Measurements from ENCODE around the gene KRT75.

KRT75 gene

GRCh38 chr12:52407918-52408317 is 26.3 kb downstream of the KRT75 start:
- no peaks in the 10 kb centered on the region for H3K9me3 ChIP-seq (ENCODE audit: control insufficient read depth in 1 of 2, low read length in 2 of 2)
- no peaks in the 10 kb centered on the region for H3K4me1 ChIP-seq (ENCODE audit: control insufficient read depth in 1 of 2, insufficient read depth in 2 of 2, low read length in 2 of 2)
- H3K27me3 ChIP-seq (ENCODE audit: control insufficient read depth in 1 of 2, insufficient read depth in 2 of 2, low read length in 2 of 2) = peaks cover 0 to 3% of the 10 kb centered on the region in 2 donors
- H3K27ac ChIP-seq (ENCODE audit: low read depth, low read length) = no peak overlapping the region
- H3K4me3 ChIP-seq (ENCODE audit: low read depth in 1 of 2, low read length in 2 of 2) = no peak overlapping the region
- no peak overlapping the region for H3K9ac ChIP-seq (ENCODE audit: low read depth in 1 of 2, low read length in 2 of 2)
- H3K36me3 ChIP-seq (ENCODE audit: control insufficient read depth in 1 of 2, insufficient read depth in 2 of 2, low read length in 2 of 2) = no peaks in the 10 kb centered on the region

GRCh38 chr12:52405922-52406385 is 28.2 kb downstream of the KRT75 start, which contains the start of gene KRT82:
TSS of gene KRT82 (minus strand) at chr12:52406335. CDS start at chr12:52406277, 58 bp downstream.
- no peak within 1 kb of the TSS for H3K9ac ChIP-seq (ENCODE audit: low read depth in 1 of 2, low read length in 2 of 2)
- no peak within 1 kb of the TSS for H3K27ac ChIP-seq (ENCODE audit: low read depth, low read length)
- no peaks in the 10 kb centered on the region for H3K4me1 ChIP-seq (ENCODE audit: control insufficient read depth in 1 of 2, insufficient read depth in 2 of 2, low read length in 2 of 2)
- no peak within 1 kb of the TSS for H3K4me3 ChIP-seq (ENCODE audit: low read depth in 1 of 2, low read length in 2 of 2)
- no peaks in the 10 kb centered on the region for H3K9me3 ChIP-seq (ENCODE audit: control insufficient read depth in 1 of 2, low read length in 2 of 2)
- peaks cover 0 to 3% of the 10 kb centered on the region in 2 donors for H3K27me3 ChIP-seq (ENCODE audit: control insufficient read depth in 1 of 2, insufficient read depth in 2 of 2, low read length in 2 of 2)
- no peaks in the 10 kb centered on the region for H3K36me3 ChIP-seq (ENCODE audit: control insufficient read depth in 1 of 2, insufficient read depth in 2 of 2, low read length in 2 of 2)

- no peak overlapping the region for H3K9ac ChIP-seq (ENCODE audit: low read depth in 1 of 2, low read length in 2 of 2)
These were observed 29.2 kb downstream of the KRT75 start for GRCh38 chr12:52404951-52405350.

GRCh38 chr12:52403561-52403960 is 30.6 kb downstream of the KRT75 start:
- no peak overlapping the region for H3K4me3 ChIP-seq (ENCODE audit: low read depth in 1 of 2, low read length in 2 of 2)
- no peaks in the 10 kb centered on the region for H3K36me3 ChIP-seq (ENCODE audit: control insufficient read depth in 1 of 2, insufficient read depth in 2 of 2, low read length in 2 of 2)
- no peaks in the 10 kb centered on the region for H3K9me3 ChIP-seq (ENCODE audit: control insufficient read depth in 1 of 2, low read length in 2 of 2)
- no peaks in the 10 kb centered on the region for H3K4me1 ChIP-seq (ENCODE audit: control insufficient read depth in 1 of 2, insufficient read depth in 2 of 2, low read length in 2 of 2)
- no peak overlapping the region for H3K27ac ChIP-seq (ENCODE audit: low read depth, low read length)
- no peak overlapping the region for H3K9ac ChIP-seq (ENCODE audit: low read depth in 1 of 2, low read length in 2 of 2)
- H3K27me3 ChIP-seq (ENCODE audit: control insufficient read depth in 1 of 2, insufficient read depth in 2 of 2, low read length in 2 of 2) = peaks cover 0 to 3% of the 10 kb centered on the region in 2 donors

More at GRCh38 chr12:52404951-52405350, 29.2 kb downstream of the KRT75 start:
- Histone ChIP-seq H3K27me3 (ENCODE audit: control insufficient read depth in 1 of 2, insufficient read depth in 2 of 2, low read length in 2 of 2) (peaks cover 0 to 3% of the 10 kb centered on the region in 2 donors), H3K27ac (ENCODE audit: low read depth, low read length) (no peak overlapping the region), H3K4me3 (ENCODE audit: low read depth in 1 of 2, low read length in 2 of 2) (no peak overlapping the region), H3K4me1 (ENCODE audit: control insufficient read depth in 1 of 2, insufficient read depth in 2 of 2, low read length in 2 of 2) (no peaks in the 10 kb centered on the region), H3K9me3 (ENCODE audit: control insufficient read depth in 1 of 2, low read length in 2 of 2) (no peaks in the 10 kb centered on the region), H3K36me3 (ENCODE audit: control insufficient read depth in 1 of 2, insufficient read depth in 2 of 2, low read length in 2 of 2) (no peaks in the 10 kb centered on the region)

- Histone ChIP-seq H3K27me3 (ENCODE audit: control insufficient read depth in 1 of 2, insufficient read depth in 2 of 2, low read length in 2 of 2) (peaks cover 0 to 3% of the 10 kb centered on the region in 2 donors), H3K4me1 (ENCODE audit: control insufficient read depth in 1 of 2, insufficient read depth in 2 of 2, low read length in 2 of 2) (no peaks in the 10 kb centered on the region), H3K4me3 (ENCODE audit: low read depth in 1 of 2, low read length in 2 of 2) (no peak overlapping the region), H3K27ac (ENCODE audit: low read depth, low read length) (no peak overlapping the region), H3K9ac (ENCODE audit: low read depth in 1 of 2, low read length in 2 of 2) (no peak overlapping the region), H3K9me3 (ENCODE audit: control insufficient read depth in 1 of 2, low read length in 2 of 2) (no peaks in the 10 kb centered on the region), H3K36me3 (ENCODE audit: control insufficient read depth in 1 of 2, insufficient read depth in 2 of 2, low read length in 2 of 2) (no peaks in the 10 kb centered on the region)
These were observed 31.2 kb downstream of the KRT75 start for GRCh38 chr12:52402873-52403540.

GRCh38 chr12:52402377-52402776 is 31.8 kb downstream of the KRT75 start:
- Histone ChIP-seq H3K27me3 (ENCODE audit: control insufficient read depth in 1 of 2, insufficient read depth in 2 of 2, low read length in 2 of 2) (peaks cover 0 to 3% of the 10 kb centered on the region in 2 donors), H3K27ac (ENCODE audit: low read depth, low read length) (no peak overlapping the region), H3K9me3 (ENCODE audit: control insufficient read depth in 1 of 2, low read length in 2 of 2) (no peaks in the 10 kb centered on the region), H3K9ac (ENCODE audit: low read depth in 1 of 2, low read length in 2 of 2) (no peak overlapping the region), H3K4me1 (ENCODE audit: control insufficient read depth in 1 of 2, insufficient read depth in 2 of 2, low read length in 2 of 2) (no peaks in the 10 kb centered on the region), H3K36me3 (ENCODE audit: control insufficient read depth in 1 of 2, insufficient read depth in 2 of 2, low read length in 2 of 2) (no peaks in the 10 kb centered on the region), H3K4me3 (ENCODE audit: low read depth in 1 of 2, low read length in 2 of 2) (no peak overlapping the region)

- peaks cover 0 to 3% of the 10 kb centered on the region in 2 donors for H3K27me3 ChIP-seq (ENCODE audit: control insufficient read depth in 1 of 2, insufficient read depth in 2 of 2, low read length in 2 of 2)
- no peaks in the 10 kb centered on the region for H3K9me3 ChIP-seq (ENCODE audit: control insufficient read depth in 1 of 2, low read length in 2 of 2)
- no peak overlapping the region for H3K9ac ChIP-seq (ENCODE audit: low read depth in 1 of 2, low read length in 2 of 2)
- H3K36me3 ChIP-seq (ENCODE audit: control insufficient read depth in 1 of 2, insufficient read depth in 2 of 2, low read length in 2 of 2) = no peaks in the 10 kb centered on the region
- H3K4me3 ChIP-seq (ENCODE audit: low read depth in 1 of 2, low read length in 2 of 2) = no peak overlapping the region
- no peak overlapping the region for H3K27ac ChIP-seq (ENCODE audit: low read depth, low read length)
- no peaks in the 10 kb centered on the region for H3K4me1 ChIP-seq (ENCODE audit: control insufficient read depth in 1 of 2, insufficient read depth in 2 of 2, low read length in 2 of 2)
These were observed 32.2 kb downstream of the KRT75 start for GRCh38 chr12:52401926-52402325.

- no peaks in the 10 kb centered on the region for H3K36me3 ChIP-seq (ENCODE audit: control insufficient read depth in 1 of 2, insufficient read depth in 2 of 2, low read length in 2 of 2)
These were observed 32.6 kb downstream of the KRT75 start for GRCh38 chr12:52401526-52401925.

GRCh38 chr12:52400906-52401305 is 33.3 kb downstream of the KRT75 start:
- Histone ChIP-seq H3K27ac (ENCODE audit: low read depth, low read length) (no peak overlapping the region), H3K27me3 (ENCODE audit: control insufficient read depth in 1 of 2, insufficient read depth in 2 of 2, low read length in 2 of 2) (peaks cover 0 to 3% of the 10 kb centered on the region in 2 donors), H3K36me3 (ENCODE audit: control insufficient read depth in 1 of 2, insufficient read depth in 2 of 2, low read length in 2 of 2) (no peaks in the 10 kb centered on the region), H3K4me1 (ENCODE audit: control insufficient read depth in 1 of 2, insufficient read depth in 2 of 2, low read length in 2 of 2) (no peaks in the 10 kb centered on the region), H3K9me3 (ENCODE audit: control insufficient read depth in 1 of 2, low read length in 2 of 2) (no peaks in the 10 kb centered on the region), H3K4me3 (ENCODE audit: low read depth in 1 of 2, low read length in 2 of 2) (no peak overlapping the region), H3K9ac (ENCODE audit: low read depth in 1 of 2, low read length in 2 of 2) (no peak overlapping the region)

More at GRCh38 chr12:52401526-52401925, 32.6 kb downstream of the KRT75 start:
- peaks cover 0 to 3% of the 10 kb centered on the region in 2 donors for H3K27me3 ChIP-seq (ENCODE audit: control insufficient read depth in 1 of 2, insufficient read depth in 2 of 2, low read length in 2 of 2)
- H3K9ac ChIP-seq (ENCODE audit: low read depth in 1 of 2, low read length in 2 of 2) = no peak overlapping the region
- no peaks in the 10 kb centered on the region for H3K4me1 ChIP-seq (ENCODE audit: control insufficient read depth in 1 of 2, insufficient read depth in 2 of 2, low read length in 2 of 2)
- H3K4me3 ChIP-seq (ENCODE audit: low read depth in 1 of 2, low read length in 2 of 2) = no peak overlapping the region
- H3K27ac ChIP-seq (ENCODE audit: low read depth, low read length) = no peak overlapping the region
- H3K9me3 ChIP-seq (ENCODE audit: control insufficient read depth in 1 of 2, low read length in 2 of 2) = no peaks in the 10 kb centered on the region

GRCh38 chr12:52399756-52400155 is 34.4 kb downstream of the KRT75 start:
- Histone ChIP-seq H3K27ac (ENCODE audit: low read depth, low read length) (no peak overlapping the region), H3K27me3 (ENCODE audit: control insufficient read depth in 1 of 2, insufficient read depth in 2 of 2, low read length in 2 of 2) (peaks cover 0 to 3% of the 10 kb centered on the region in 2 donors), H3K9me3 (ENCODE audit: control insufficient read depth in 1 of 2, low read length in 2 of 2) (no peaks in the 10 kb centered on the region), H3K4me3 (ENCODE audit: low read depth in 1 of 2, low read length in 2 of 2) (no peak overlapping the region), H3K9ac (ENCODE audit: low read depth in 1 of 2, low read length in 2 of 2) (no peak overlapping the region), H3K36me3 (ENCODE audit: control insufficient read depth in 1 of 2, insufficient read depth in 2 of 2, low read length in 2 of 2) (no peaks in the 10 kb centered on the region), H3K4me1 (ENCODE audit: control insufficient read depth in 1 of 2, insufficient read depth in 2 of 2, low read length in 2 of 2) (no peaks in the 10 kb centered on the region)
